GM21528 (cell line): Measurements from ENCODE around the gene ATXN10.
"Not testable (repeated sequence)": the region's sequence is repeated elsewhere in the genome, so short reads cannot be mapped to it uniquely, and the experiment has no call there.

Experiments
- ATAC-seq: cut with Tn5 transposase; IDR thresholded peaks from one replicate; pipeline ENCODE4 v1.9.1; 2021; ENCODE audit warnings: mild to moderate bottlenecking, moderate library complexity; ENCODE audit not compliant: unreplicated experiment, low FRiP score

The ATXN10 gene

GRCh38 chr22:45640941-45641621 is 30.6 kb upstream of the ATXN10 start:
- no peak for ATAC-seq

DNA sequence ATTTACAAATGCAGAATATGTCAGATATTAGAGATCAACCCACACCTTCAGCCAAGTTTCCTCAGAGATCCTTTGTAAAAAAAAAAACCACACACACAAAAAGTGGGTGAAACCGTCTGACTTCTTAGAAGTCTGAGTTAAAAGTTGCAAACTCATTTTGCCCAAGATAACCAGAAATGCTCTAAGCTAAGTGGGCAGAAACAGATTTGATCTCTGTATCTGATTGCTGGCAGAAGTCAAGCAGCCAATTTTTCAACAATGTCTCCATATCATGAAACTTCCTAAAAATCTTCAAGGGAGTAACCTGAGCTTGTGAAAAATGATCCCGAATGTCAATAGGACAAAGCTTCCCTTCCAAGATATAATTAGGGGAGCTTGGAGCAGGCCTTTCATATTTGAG is 28.6 kb upstream of the ATXN10 start:
- no peak for ATAC-seq

- ATAC-seq: no peak
Measured at GRCh38 chr22:45644714-45645113, 26.9 kb upstream of the ATXN10 start.

- no peak for ATAC-seq
Measured at GRCh38 chr22:45645150-45645525, 26.5 kb upstream of the ATXN10 start.

DNA sequence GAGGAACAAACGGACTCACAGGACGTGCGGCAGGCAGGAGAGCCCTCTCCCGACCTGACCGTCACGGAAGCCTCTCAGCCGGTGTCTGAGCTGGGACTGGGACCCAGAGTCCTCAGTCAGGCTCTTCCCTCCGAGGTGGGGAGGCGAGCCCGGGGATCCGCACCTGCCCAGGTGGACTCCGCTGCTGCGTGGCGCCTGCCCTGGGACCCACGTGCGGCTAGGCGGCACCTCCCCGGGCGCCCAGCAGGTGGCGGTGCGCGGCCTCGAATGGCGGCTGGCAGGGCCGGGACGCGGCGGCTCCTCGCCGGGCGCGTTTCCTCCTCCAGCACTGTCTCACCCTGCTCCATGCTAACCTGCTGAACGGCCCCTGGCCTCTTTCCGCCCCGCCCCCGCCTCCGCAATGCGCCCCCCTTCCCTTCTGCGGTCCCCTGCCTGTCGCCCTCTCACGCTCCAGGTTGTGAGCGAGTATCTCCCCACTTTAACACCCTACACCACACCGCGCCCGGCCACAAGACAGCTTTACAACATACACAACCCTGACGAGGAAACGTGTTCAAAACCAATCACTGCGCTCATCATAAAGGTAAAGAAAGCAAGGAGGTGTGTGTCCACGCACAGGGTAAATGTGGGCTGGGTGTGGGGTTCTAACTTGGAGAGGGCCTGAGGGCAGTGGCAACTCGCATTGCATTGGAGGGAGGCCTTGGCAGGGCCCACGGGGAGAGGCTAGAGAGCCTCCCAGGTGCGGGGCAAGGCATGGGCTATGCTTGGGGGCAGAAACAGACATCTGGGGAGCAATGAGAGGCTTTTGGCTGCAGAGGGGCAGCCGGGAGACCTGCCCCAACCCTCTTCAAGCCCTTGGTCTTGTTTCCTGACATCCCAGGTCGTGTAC is 25.9 kb upstream of the ATXN10 start:
- ATAC-seq: no peak

GRCh38 chr22:45647532-45648225 is 24.0 kb upstream of the ATXN10 start:
- no peak for ATAC-seq

- ATAC-seq: no peak
Measured at GRCh38 chr22:45648301-45649117, 23.1 kb upstream of the ATXN10 start.

DNA sequence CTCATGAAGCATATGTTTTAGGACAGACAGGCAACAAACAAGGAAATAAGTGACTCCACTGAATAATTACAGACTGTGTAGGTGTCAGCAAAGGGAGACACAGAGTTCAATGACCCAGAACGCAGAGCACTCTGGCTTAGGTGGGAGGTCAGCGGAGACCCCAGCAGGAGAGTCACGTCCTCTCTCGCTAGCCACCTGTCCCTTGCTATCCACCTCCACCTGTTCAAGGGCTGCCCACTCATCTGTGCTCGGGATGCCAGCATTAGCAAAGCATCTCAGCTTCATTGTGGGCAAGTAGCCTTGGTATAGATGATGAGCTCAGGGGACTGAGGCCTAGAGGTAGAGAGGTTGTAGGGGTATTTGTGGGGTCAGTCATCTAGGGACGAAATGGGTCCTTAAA is 21.8 kb upstream of the ATXN10 start:
- ATAC-seq: no peak

DNA sequence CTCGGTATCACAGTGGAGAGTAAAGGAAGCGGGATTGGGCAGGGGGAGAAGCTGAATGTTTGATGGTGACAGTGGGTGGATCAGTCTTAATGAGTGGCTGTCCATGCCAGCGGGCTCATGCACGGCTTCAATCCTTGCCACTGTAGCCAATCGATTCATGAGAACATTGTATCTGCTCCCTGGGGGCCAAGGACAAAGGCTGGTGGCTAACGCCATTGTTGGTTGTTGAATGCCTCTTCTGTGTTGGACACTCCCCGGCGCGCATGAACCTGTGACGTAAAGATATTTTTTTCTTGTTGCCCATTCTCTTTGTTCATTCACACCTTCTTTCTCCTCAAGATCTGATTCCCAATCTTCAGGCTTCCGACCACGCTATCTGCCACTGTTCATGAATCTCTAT is 20.9 kb upstream of the ATXN10 start:
- ATAC-seq: no peak

DNA sequence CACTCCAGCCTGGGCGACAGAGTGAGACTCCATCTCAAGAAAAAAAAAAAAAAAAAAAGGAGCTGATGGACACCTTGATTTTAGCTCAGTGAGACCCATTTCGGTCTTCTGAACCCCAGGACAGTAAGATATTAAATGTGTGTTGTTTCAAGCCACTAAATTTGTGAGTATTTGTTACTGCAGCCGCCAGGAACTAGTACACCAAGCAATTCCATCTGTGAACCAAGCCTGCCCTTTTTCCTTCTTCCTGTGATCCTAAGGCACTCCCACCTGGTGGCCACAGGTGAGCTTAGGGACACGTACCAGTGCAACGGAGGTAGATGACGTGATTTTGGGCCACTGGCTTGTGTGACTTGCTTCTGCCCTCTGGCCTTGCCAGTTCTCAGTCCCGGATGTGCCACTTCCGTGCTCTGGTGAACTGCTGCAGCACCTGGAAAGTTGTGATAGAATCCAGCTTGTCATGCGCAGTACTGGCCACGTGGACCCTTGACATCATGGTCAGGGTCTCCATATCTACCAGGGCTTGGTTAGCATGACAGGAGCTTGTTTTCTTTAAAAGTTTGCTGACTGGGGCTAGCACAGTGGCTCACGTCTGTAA is 19.6 kb upstream of the ATXN10 start:
- ATAC-seq: no peak

DNA sequence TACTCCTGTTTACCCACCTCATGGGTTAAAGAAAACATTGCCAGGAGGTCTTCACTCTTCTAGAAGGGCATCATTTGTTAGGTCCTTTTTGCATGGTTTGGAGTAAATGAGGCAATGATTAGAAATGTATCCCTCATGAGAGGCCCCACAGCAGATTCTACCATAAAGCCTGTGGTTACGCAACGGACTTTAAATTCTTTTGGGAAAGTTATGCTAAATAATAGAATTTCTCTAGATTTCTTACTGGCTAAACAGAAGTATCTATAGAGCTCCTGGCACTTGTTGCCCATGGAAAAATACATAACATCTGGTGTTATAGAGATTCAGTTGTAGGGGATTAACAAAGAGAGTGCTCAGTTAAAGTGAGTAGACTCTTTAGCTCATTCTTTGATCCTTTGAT is 15.1 kb upstream of the ATXN10 start:
- ATAC-seq: no peak

- ATAC-seq: no peak
Measured at GRCh38 chr22:45657701-45658100, 13.9 kb upstream of the ATXN10 start.

DNA sequence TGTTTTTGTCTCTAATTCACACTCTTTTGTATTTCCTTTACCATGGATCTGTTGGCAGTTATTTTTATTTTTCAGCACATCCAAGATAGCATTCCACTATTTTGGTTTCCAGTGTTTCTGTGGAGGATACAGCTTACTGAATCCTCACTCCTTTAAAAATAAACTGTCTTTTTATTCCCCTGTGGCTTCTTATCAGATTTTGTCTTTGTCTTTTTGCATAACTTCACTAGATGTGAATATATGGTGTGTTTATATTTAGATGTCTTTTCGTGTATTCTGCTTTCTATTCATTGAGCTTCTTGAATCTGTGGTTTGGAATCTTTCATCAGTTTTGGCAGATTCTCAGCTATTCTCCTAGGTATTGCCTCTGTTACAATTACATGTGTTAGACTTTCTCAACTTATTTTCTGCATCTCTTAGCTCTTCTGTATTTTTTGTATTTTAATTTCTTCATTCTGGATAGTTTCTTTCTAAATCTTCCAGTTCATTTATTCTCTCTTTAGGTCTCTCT is 7.4 kb upstream of the ATXN10 start:
- ATAC-seq: no peak

DNA sequence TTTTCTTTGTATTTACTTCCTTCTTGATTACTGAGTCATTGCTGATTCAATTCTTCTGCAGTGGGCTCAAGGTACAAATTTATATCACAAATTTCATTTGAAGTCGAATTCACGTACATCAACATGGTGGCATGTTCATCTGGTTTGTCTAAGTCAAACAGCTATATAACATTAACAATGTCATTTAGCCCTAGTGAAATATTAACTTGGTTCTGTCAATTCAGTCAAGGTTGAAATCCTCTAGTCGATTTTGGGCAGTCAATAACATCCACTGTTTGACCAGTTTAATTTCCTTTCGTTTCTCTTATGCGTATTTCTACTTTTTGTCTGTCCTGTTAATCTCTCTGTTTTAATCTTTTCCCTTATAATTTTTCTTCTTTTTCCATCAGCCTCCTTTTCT is 4.1 kb upstream of the ATXN10 start:
- no peak for ATAC-seq

DNA sequence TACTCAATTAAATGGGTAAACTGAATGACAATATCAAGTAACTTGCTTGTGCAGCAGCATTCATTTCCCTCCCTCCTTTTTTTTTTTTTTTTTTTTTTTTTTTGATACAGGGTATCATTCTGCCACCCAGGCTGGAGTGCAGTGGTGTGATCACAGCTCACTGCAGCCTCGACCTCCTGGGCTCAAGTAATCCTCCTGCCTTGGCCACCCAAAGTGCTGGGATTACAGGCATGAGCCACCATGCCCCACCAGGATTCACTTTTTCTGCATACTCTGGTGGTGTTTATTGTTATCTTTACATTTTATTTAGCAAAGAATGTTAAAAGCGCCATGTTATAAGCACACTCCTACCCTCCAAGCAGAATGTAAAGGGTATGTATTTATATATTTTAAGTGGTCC is 1.3 kb upstream of the ATXN10 start:
- ATAC-seq: not testable (repeated sequence)

DNA sequence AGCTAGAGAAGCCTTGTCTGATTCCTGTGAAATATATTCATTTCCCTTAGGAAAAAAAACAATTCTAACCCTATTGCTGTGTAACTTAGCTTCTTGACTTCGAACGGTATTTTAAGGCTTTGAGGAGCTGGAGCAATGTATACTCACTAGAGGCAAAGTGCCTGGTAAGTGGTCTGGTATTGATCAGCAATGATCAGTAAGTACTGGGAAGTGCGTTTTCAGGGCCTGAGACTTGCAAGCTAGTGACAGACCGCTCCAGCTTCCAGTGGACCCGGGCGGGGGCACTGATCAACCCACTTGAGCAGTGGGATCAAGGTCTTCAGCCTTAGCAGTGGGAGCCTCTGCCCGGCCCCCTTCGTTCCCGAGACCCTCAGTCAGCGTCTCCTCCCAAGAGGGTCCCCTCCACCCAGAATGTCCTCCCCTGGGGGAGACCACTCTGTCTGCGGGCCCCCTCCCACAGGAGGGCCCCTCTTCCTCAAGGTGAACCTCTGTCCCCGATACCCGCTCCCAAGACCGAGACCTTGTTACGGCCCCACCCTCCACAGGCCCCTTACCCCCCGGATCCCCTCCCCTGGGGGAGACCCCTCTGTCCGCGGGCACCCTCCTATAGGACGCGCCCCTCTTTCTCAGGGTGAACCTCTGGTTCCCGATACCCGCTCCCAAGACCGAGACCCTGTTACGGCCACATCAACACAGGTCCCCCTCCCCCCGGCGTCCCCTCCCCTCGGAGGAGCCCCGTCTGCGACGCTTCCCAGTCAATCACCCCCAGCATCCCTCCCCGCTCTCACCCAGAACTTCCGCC is 452 bp upstream of the ATXN10 start:
- no peak for ATAC-seq

GRCh38 chr22:45672564-45673481 is 1.2 kb downstream of the ATXN10 start:
- ATAC-seq: no peak

DNA sequence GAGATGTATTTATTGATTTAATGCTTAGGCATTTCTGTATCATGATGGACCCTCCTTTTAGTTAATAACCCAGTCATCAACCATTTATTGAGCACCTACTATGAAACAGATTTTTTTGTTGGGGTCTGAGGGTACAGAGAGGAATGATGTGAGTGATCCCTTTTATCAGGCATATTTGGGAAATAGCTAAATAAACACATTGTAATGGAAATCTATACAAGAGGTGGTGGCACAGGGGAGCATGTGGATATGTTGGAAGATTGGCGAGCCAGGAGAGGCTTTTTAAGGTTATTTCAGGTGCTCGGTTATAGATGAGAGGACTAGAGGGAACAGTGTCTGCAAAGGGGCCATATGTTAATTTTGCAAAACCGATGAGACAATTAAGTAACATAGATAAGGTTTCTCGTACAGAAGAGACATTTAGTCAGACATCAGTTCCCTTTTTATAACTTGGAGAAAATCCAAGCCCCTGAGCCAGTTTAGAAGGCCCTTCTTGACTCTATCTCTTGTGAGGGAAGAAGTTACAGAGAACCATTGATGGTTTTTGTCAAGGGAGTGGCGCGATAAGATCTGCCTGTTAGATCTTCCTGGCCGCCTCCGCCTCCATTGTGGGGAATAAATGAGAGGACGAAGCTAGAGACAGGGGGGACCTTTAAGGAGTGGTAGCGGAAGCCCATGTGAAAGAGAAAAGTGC is 2.0 kb downstream of the ATXN10 start:
- ATAC-seq: no peak
